HG03378 (cell line): ENCODE measurements around the gene GHDC.
"Not testable (repeated sequence)": the region's sequence is repeated elsewhere in the genome, so short reads cannot be mapped to it uniquely, and the experiment has no call there.

ENCODE experiments used
- ATAC-seq: cut with Tn5 transposase; IDR thresholded peaks from one replicate; pipeline ENCODE4 v1.9.1; 2021; ENCODE audit warnings: mild to moderate bottlenecking, moderate library complexity; ENCODE audit not compliant: unreplicated experiment

Gene GHDC

GRCh38 chr17:42160531-42160910 lies 33.8 kb downstream of the GHDC start:
- no peak for ATAC-seq

- ATAC-seq, result no peak
Measured at GRCh38 chr17:42159796-42160530, 34.3 kb downstream of the GHDC start.

GRCh38 chr17:42155614-42156045 lies 38.7 kb downstream of the GHDC start:
- ATAC-seq, result no peak

- no peak for ATAC-seq
Measured at GRCh38 chr17:42153919-42154742, 40.2 kb downstream of the GHDC start.

- no peak for ATAC-seq
Measured at GRCh38 chr17:42146911-42147607, 47.2 kb downstream of the GHDC start.

GRCh38 chr17:42143138-42143537 lies 51.2 kb downstream of the GHDC start:
- not testable (repeated sequence) for ATAC-seq

GRCh38 chr17:42142371-42142896 lies 51.9 kb downstream of the GHDC start:
- no peak for ATAC-seq

GRCh38 chr17:42141382-42141781 lies 52.9 kb downstream of the GHDC start:
- no peak for ATAC-seq

- not testable (repeated sequence) for ATAC-seq
Measured at GRCh38 chr17:42140690-42141089, 53.6 kb downstream of the GHDC start.
